DND-41 (cell line): Measurements from ENCODE around the gene COL9A3.

ENCODE experiments used
- ATAC-seq: fragments of 200-7000 bp; cut with Tn5 transposase; 3 replicates; pipeline ENCODE4 v1.9.1; 2021; ENCODE audit warnings: low read depth; ENCODE audit not compliant: insufficient read depth
- DNase-seq: peaks from one replicate; pipeline ENCODE4 v3.0.0-alpha.2; 2020
- H2AFZ ChIP-seq: 2 replicates; pipeline ENCODE4 v1.6.0; 2012; ENCODE audit warnings: low read depth, low read length
- H3K27ac ChIP-seq: 2 replicates; pipeline ENCODE4 v1.5.1; 2012; ENCODE audit warnings: low read length, inconsistent platforms
- H3K27me3 ChIP-seq: fragments of 200-600 bp; sonication (generic); 2 replicates; pipeline ENCODE4 v1.6.0; 2012; ENCODE audit warnings: low read length, mild to moderate bottlenecking, inconsistent platforms; ENCODE audit not compliant: insufficient read depth, poor library complexity
- H3K36me3 ChIP-seq: 2 replicates; pipeline ENCODE4 v1.5.1; 2012; ENCODE audit warnings: low read length, inconsistent platforms; ENCODE audit not compliant: insufficient read depth
- H3K4me1 ChIP-seq: 2 replicates; pipeline ENCODE4 v1.5.1; 2012; ENCODE audit warnings: mild to moderate bottlenecking, low read length; ENCODE audit not compliant: insufficient read depth
- H3K4me2 ChIP-seq: 2 replicates; pipeline ENCODE4 v1.6.0; 2012; ENCODE audit warnings: mild to moderate bottlenecking, moderate library complexity, low read length, inconsistent platforms; ENCODE audit not compliant: insufficient read depth
- H3K4me3 ChIP-seq, 2 experiments: fragments of 200-600 bp in 1 of 2; shearing (Covaris generic) in 1 of 2; 2 replicates each; pipeline ENCODE4 v1.5.1; 2012 to 2016; ENCODE audit warnings: inconsistent platforms in 2 of 2, low read length in 2 of 2, mild to moderate bottlenecking in 2 of 2, low read depth in 1 of 2, moderate library complexity in 1 of 2
- H3K79me2 ChIP-seq: 2 replicates; pipeline ENCODE4 v1.6.0; 2012; ENCODE audit warnings: low read length, inconsistent platforms; ENCODE audit not compliant: insufficient read depth
- H3K9ac ChIP-seq: 2 replicates; pipeline ENCODE4 v1.6.0; 2012; ENCODE audit warnings: low read depth, mild to moderate bottlenecking, inconsistent platforms, low read length, moderate library complexity
- H3K9me3 ChIP-seq: 2 replicates; pipeline ENCODE4 v1.5.1; 2012; ENCODE audit warnings: low read length, moderate library complexity, mild to moderate bottlenecking, inconsistent platforms; ENCODE audit not compliant: insufficient read depth, severe bottlenecking
- H4K20me1 ChIP-seq: 2 replicates; pipeline ENCODE4 v1.6.0; 2012; ENCODE audit warnings: low read length; ENCODE audit not compliant: insufficient read depth
- CTCF ChIP-seq: IDR thresholded peaks from 2 replicates; pipeline ENCODE4 v1.5.1; 2012; ENCODE audit warnings: borderline replicate concordance, low read length, moderate library complexity, mild to moderate bottlenecking; ENCODE audit not compliant: poor library complexity, severe bottlenecking; ENCODE audit errors: extremely low read depth
- EZH2 ChIP-seq: IDR thresholded peaks from 3 replicates; pipeline ENCODE4 v1.6.1; 2012; ENCODE audit warnings: borderline replicate concordance, low read depth, mild to moderate bottlenecking, moderate library complexity, low read length, inconsistent platforms; ENCODE audit not compliant: severe bottlenecking

Gene COL9A3

DNA sequence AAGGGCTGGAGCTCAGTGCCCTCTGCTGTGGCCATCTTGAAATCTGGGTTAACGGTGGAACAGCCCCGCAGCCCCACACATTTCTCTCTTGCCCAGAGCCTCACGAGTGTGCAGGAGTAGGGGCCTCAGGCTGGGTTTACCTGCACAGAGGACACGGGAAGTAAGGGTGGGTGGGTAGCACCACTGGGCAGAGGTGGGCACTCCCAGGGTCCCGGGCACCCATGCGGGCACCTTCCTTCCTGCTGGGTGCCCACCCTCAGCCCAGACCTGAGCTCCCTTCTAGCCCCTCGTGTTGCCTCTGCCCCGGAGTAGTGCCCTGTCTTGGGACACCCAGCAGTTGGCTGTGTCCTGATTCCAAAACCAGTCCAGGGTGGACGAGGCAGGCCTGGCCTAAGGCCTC, 11.2 kb downstream of the COL9A3 start:
- no peak overlapping the region for H2AFZ ChIP-seq
- H3K4me2 ChIP-seq = no peak overlapping the region
- DNase-seq = no peak
- H3K4me3 ChIP-seq = no peak overlapping the region
- no peaks in the 10 kb centered on the region for H3K79me2 ChIP-seq
- ATAC-seq = no peak
- no peaks in the 10 kb centered on the region for H3K36me3 ChIP-seq
- no peaks in the 10 kb centered on the region for H3K9me3 ChIP-seq
- H3K27ac ChIP-seq = no peak overlapping the region
- H3K27me3 ChIP-seq = no peaks in the 10 kb centered on the region
- no peak overlapping the region for H3K9ac ChIP-seq
- H3K4me1 ChIP-seq = peaks cover 29% of the 10 kb centered on the region
- TF ChIP-seq CTCF (no peak), EZH2 (no peak)
- H4K20me1 ChIP-seq = peaks cover 10% of the 10 kb centered on the region

DNA sequence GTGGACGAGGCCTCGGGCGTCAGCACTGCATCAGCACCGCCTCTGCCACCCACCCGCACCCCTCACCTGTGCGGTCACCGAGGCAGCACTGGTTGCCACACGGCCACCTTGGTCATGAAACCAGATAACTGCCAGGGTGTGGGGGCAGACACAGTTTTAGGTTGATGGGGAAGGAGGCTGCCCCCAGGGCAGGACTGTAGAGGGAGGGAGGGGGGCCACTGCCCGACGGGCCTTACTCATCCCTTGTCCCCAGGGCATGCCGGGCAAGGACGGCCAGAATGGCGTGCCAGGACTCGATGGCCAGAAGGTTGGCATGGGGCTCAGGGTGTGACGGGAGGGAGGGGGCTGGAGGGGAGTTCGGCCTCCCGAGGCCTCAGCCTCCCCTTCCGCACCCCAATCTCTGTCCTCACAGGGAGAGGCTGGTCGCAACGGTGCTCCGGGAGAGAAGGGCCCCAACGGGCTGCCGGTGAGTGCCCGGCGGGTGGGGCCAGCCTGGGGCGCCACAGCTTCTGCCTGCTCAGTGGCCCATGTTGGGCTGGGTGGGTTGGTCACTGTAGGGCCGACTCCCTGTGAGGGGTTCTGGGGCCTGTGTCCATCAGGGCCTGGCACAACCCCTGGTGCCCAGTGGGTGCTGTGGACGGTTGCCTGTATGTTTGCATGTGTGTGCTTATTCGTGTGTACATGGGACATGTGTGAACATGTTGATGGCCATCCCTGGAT, 11.8 kb downstream of the COL9A3 start:
- H4K20me1 ChIP-seq = peaks cover 10% of the 10 kb centered on the region
- H3K4me1 ChIP-seq = peaks cover 29% of the 10 kb centered on the region
- ATAC-seq (no peak), DNase-seq (no peak)
- H3K27ac ChIP-seq = no peak overlapping the region
- H3K4me3 ChIP-seq = no peak overlapping the region
- H3K79me2 ChIP-seq = no peaks in the 10 kb centered on the region
- H3K4me2 ChIP-seq = no peak overlapping the region
- TF ChIP-seq EZH2 = no peak
- TF ChIP-seq CTCF = no peak
- no peak overlapping the region for H2AFZ ChIP-seq
- H3K36me3 ChIP-seq = no peaks in the 10 kb centered on the region
- H3K9ac ChIP-seq = no peak overlapping the region
- H3K27me3 ChIP-seq = no peaks in the 10 kb centered on the region
- H3K9me3 ChIP-seq = no peaks in the 10 kb centered on the region

DNA sequence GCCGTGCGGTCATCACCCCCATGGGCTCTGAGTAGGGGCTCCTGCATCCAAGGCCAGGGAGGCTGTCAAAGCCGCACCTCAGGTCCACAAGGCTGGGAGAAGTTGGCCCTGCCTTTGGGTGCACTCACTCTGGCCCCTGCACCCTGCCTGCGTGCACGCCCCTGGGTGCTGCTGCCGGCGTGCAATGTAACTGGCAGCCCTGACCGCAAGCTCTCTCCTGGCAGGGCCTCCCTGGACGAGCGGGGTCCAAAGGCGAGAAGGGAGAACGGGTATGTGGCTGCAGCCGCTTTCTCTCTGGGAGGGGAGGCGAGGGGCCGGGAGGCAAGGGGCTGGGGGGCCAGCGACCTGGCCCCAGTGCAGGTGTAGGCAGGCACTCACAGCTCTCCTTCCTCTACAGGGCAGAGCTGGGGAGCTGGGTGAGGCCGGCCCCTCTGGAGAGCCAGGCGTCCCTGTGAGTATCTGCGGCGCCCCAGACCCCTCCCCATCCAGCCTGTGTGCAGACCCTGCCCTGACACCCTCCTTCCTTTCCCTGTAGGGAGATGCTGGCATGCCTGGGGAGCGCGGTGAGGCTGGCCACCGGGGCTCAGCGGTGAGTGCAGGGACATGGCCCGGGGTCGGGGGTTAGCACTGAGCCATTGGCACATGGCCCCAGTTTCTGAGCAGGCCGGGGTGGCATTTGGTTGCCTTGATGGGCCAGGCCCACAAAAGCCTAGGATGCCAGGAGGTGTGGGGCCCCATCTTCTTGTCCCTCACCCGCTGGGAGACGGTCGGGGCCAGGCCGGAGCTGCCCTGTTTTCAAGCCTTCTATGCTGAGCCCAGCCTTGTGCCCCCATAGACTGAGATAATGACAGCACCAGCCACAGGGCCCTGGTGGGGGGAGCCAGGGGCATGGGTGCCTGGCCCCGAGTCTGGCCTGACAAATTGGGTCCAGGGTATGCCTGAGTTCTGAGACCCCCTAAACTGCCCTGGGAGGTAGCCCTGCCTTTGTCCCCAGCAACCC, 12.7 kb downstream of the COL9A3 start:
- DNase-seq (no peak), ATAC-seq (no peak)
- Histone ChIP-seq H4K20me1 (peaks cover 10% of the 10 kb centered on the region), H3K27me3 (no peaks in the 10 kb centered on the region), H3K4me2 (no peak overlapping the region), H3K36me3 (no peaks in the 10 kb centered on the region), H3K9ac (no peak overlapping the region), H3K4me3 (no peak overlapping the region), H3K27ac (no peak overlapping the region), H3K79me2 (no peaks in the 10 kb centered on the region), H2AFZ (no peak overlapping the region), H3K9me3 (no peaks in the 10 kb centered on the region), H3K4me1 (peaks cover 25% of the 10 kb centered on the region)
- TF ChIP-seq CTCF (no peak), EZH2 (no peak)
